ENCODE results near the gene PLCL2. TPM values are rescaled to one million over a fixed set of nuclear protein-coding genes. Genes with fewer than 3 reads are reported as not detected.

Gene PLCL2
- polyA plus RNA-seq, 1 experiment: 0.94 TPM

DNA sequence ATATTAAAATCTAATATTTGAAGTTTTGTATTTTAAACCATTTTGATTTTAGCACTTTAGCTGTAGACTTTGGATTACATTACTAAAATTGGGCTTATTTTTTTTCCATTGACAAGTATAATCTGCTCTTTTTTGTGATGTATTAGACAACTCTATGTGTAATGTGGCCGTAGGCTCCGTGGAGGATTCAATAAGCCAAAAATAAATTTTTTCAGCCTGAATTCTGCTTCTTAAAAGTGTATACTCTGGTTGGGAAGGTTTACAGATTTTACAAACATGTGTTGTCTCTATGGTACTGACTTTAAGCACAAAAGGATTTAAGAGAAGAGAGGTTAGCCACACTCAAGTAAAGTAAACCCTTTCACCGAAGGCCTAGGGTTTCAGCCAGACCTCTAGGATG is 110.8 kb downstream of the PLCL2 start:
- no peaks in the 10 kb centered on the region for H3K9me3 ChIP-seq (ENCODE audit: control insufficient read depth, insufficient read depth, low read length)
- ChIA-PET POLR2A (no interaction called here), CTCF (interaction anchor here (0.6 kb wide), 1 partner anchor 846 kb away, joined by 3 read pairs; no protein-coding TSS in a partner anchor)
- TF ChIP-seq, protein P1, sequence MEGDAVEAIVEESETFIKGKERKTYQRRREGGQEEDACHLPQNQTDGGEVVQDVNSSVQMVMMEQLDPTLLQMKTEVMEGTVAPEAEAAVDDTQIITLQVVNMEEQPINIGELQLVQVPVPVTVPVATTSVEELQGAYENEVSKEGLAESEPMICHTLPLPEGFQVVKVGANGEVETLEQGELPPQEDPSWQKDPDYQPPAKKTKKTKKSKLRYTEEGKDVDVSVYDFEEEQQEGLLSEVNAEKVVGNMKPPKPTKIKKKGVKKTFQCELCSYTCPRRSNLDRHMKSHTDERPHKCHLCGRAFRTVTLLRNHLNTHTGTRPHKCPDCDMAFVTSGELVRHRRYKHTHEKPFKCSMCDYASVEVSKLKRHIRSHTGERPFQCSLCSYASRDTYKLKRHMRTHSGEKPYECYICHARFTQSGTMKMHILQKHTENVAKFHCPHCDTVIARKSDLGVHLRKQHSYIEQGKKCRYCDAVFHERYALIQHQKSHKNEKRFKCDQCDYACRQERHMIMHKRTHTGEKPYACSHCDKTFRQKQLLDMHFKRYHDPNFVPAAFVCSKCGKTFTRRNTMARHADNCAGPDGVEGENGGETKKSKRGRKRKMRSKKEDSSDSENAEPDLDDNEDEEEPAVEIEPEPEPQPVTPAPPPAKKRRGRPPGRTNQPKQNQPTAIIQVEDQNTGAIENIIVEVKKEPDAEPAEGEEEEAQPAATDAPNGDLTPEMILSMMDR (IDR thresholded peaks at IDR 0.05; ENCODE audit: low read depth, low read length): no peak
- H3K27ac ChIP-seq (ENCODE audit: low read depth, low read length): no peak overlapping the region
- H3K27me3 ChIP-seq (ENCODE audit: control insufficient read depth, insufficient read depth, low read length): no peaks in the 10 kb centered on the region
- no peak for DNase-seq (ENCODE audit: low read depth, low spot score)
- H3K4me3 ChIP-seq (ENCODE audit: low read depth, low read length): no peak overlapping the region

DNA sequence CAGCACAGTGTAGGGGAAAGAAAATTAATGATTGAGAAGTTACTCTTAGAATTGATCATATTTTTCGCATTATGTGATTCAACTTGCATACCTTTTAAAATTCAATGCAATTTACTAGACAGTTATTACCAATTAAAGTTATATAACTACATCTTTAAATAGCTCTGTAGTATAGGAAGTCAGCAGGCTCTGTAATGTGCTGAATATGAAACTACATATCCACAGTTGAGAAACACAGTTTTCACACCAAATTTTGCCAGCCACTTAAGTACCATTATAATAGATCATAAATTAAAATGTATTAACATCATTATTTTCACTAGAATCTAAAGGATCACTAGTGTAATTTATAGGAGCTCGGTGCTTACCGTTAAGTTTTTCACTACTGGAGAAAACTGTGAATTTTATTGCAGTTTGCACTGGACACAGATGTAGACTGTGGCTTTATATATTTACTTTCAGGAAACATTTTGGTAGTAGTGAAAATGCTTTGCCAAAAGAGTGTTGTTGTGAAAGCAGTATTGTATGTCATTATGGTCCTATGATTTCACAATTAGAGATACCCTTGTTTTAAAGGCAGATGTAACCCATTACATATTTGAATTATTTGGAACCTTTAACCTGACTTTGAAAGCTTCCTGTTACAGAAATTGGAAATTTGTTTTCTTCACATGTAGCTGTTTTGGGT is 113.6 kb downstream of the PLCL2 start:
- ChIA-PET POLR2A (no interaction called here), CTCF (no interaction called here)
- no peak for DNase-seq (ENCODE audit: low read depth, low spot score)
- Histone ChIP-seq H3K27ac (ENCODE audit: low read depth, low read length) (no peak overlapping the region), H3K9me3 (ENCODE audit: control insufficient read depth, insufficient read depth, low read length) (no peaks in the 10 kb centered on the region), H3K4me3 (ENCODE audit: low read depth, low read length) (no peak overlapping the region), H3K27me3 (ENCODE audit: control insufficient read depth, insufficient read depth, low read length) (no peaks in the 10 kb centered on the region)
- TF ChIP-seq, protein P1 (IDR thresholded peaks at IDR 0.05; ENCODE audit: low read depth, low read length): no peak

DNA sequence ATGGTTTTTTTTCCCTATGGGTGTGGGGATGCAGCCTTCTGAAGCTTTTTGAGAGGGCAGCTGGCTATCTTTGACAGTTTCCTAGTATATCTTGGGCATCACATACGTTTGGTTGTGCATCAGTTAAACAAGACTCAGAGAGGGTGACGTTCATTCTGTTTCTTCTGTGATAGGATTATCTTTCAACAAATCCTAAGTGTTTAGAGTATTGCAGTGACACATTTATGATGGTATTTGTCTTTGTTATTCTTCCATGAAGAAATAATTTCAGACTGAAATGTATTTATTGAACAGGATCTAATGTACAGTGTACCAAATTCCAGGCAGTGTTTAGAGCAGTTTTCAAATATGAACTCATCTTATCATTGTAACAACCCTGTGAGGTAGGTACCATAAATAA is 114.4 kb downstream of the PLCL2 start:
- ChIA-PET POLR2A (no interaction called here), CTCF (no interaction called here)
- no peak overlapping the region for H3K4me3 ChIP-seq (ENCODE audit: low read depth, low read length)
- H3K27me3 ChIP-seq (ENCODE audit: control insufficient read depth, insufficient read depth, low read length): no peaks in the 10 kb centered on the region
- TF ChIP-seq, protein P1 (IDR thresholded peaks at IDR 0.05; ENCODE audit: low read depth, low read length): no peak
- DNase-seq (ENCODE audit: low read depth, low spot score): no peak
- no peak overlapping the region for H3K27ac ChIP-seq (ENCODE audit: low read depth, low read length)
- H3K9me3 ChIP-seq (ENCODE audit: control insufficient read depth, insufficient read depth, low read length): no peaks in the 10 kb centered on the region

DNA sequence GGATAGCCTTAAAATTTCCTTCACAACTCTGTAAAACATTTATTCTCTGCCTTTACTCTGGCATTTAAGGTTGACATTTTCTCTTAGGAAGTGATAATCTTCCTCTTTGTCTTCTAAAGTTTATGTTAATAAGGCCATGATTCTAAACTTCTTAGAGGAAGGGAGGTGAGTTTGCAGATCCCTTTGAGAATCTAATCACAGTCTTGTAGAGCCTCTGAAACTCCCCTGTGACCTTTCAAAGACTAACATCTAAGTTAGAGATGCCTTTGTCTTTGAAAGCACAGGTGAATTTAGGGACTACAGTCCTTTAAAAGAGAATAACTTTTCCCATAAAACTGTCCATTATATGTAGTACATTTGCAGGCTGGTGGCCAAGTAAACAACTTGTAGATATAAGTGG is 115.1 kb downstream of the PLCL2 start:
- TF ChIP-seq, protein P1 (IDR thresholded peaks at IDR 0.05; ENCODE audit: low read depth, low read length): no peak
- DNase-seq (ENCODE audit: low read depth, low spot score): no peak
- ChIA-PET POLR2A (no interaction called here), CTCF (no interaction called here)
- no peak overlapping the region for H3K4me3 ChIP-seq (ENCODE audit: low read depth, low read length)
- no peaks in the 10 kb centered on the region for H3K9me3 ChIP-seq (ENCODE audit: control insufficient read depth, insufficient read depth, low read length)
- H3K27ac ChIP-seq (ENCODE audit: low read depth, low read length): no peak overlapping the region
- H3K27me3 ChIP-seq (ENCODE audit: control insufficient read depth, insufficient read depth, low read length): no peaks in the 10 kb centered on the region

DNA sequence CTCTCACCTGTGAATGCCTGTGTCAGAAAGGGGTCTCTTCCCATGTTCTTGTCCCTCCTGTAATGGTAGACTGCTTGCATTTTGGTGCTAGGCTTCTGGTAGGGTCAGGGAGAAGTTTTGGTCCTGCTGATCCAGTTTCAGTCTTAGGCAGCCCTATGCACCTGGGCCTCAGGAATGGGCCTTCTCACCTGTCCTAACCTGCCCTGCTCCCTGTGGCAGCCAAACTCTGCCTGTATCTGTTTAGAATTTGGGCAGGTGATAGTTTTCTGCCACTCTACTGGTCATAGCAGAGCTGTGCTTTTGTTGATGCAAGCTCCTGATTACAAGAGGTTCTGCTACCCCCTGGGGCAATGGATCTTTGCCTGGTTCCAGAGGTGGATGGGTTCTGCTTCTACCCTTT is 118.7 kb downstream of the PLCL2 start:
- POLR2A ChIA-PET: no interaction called here
- Histone ChIP-seq H3K27ac (ENCODE audit: low read depth, low read length) (no peak overlapping the region), H3K27me3 (ENCODE audit: control insufficient read depth, insufficient read depth, low read length) (no peaks in the 10 kb centered on the region), H3K9me3 (ENCODE audit: control insufficient read depth, insufficient read depth, low read length) (no peaks in the 10 kb centered on the region), H3K4me3 (ENCODE audit: low read depth, low read length) (no peak overlapping the region)
- CTCF ChIA-PET: no interaction called here
- TF ChIP-seq, protein P1 (IDR thresholded peaks at IDR 0.05; ENCODE audit: low read depth, low read length): no peak
- DNase-seq (ENCODE audit: low read depth, low spot score): no peak

Data from AG04450 (cell line).